GM18508 (cell line): ENCODE results near the gene CDC123.
"Not testable (repeated sequence)": the region's sequence is repeated elsewhere in the genome, so short reads cannot be mapped to it uniquely, and the experiment has no call there.

Experiments
- ATAC-seq: cut with Tn5 transposase; IDR thresholded peaks from one replicate; pipeline ENCODE4 v1.9.1; 2021; ENCODE audit warnings: moderate number of reproducible peaks; ENCODE audit not compliant: insufficient read depth, unreplicated experiment

Gene CDC123

DNA sequence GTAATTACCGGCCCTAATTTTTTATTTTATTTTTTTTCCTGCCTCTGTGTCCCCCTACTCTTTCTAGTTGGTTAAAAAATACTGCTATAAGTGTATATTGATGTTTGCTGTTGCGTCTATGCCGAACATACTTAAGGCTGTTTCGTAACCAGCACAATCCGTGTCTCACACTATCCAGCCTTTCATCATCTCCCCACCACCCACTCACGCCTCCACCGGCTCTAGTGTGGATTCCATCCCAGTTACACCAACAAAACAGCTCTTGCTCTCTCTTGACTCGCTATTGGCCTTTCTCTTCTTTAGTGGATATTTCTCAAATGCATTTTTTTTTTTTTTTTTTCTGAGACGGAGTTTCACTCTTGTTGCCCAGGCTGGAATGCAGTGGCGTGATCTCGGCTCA is 83.3 kb downstream of the CDC123 start:
- ATAC-seq, result no peak

DNA sequence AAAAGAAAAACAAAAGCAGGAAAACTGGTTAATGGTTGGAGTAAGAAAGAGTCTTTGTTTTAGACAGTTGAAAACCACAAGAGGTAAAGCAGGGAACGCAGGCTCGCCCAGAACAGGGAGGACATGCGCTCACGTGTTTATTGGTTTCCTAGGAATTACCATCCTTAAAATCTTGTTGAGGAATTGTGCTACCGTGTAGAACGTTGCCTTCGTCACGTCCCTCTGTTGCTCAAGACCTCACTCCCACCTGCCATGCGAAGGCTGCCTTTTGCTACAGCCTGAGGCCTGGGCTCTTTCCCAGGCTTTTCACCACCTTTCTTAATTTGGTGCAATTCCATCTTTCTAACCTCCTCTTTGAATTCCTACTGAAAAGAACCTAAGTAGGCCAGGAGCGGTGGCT is 91.8 kb downstream of the CDC123 start:
- no peak for ATAC-seq

DNA sequence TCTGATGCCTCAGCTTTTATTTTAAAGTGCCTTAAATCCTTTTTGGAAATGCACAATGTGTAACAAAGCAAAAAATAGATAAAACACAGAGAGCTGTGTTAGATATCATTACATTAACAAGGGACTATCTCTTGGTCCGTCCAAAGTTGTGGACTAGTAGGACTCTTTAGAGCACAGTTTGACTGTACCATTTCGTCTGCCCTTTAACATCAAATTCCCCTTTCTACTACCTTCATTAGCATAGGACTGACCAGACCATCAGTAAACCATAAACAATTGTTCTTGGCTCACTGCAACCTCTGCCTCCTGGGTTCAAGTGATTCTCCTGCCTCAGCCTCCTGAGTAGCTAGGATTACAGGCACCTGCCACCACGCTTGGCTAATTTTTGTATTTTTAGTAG is 101.8 kb downstream of the CDC123 start:
- not testable (repeated sequence) for ATAC-seq

DNA sequence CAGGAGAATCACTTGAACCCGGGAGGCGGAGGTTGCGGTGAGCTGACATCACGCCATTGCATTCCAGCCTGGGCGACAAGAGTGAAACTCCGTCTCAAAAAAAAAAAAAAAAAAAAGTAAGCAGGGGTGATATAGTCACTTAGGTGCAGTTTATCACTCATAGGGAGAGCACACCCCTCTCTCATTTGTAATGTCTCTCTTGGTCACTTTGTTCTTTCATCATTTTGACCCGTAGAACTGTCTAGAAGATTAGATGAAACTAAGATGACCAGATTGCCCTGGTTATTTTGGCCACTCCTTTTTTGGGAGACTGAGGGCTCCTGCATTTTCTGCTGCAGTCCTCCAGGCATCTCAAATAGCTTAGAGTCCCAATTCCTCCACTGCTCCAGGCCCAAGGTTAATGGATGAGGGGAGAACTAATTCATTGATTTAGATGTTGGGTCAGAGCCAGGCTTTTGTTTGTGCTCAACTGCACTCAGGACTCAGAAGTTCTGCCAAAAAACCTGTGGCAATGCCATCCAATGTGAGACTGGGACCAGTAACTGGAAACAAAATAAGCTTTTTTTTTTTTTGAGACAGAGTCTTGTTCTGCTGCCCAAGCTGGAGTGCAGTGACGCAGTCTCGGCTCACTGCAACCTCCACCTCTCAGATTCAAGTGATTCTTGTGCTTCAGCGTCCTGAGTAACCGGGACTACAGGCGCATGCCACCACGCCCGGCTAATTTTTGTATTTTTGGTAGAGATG is 103.4 kb downstream of the CDC123 start:
- no peak for ATAC-seq
